Omental fat pad (tissue), 4 donors: ENCODE results near the gene FERMT2. TPM values are rescaled to one million over a fixed set of nuclear protein-coding genes. Genes with fewer than 3 reads are reported as not detected.

Experiments used
- ATAC-seq: fragments of 150-250 bp; one replicate; pipeline ENCODE4 v1.9.1; 2016; ENCODE audit warnings: mild to moderate bottlenecking, moderate library complexity; ENCODE audit not compliant: low FRiP score
- DNase-seq: peaks from one replicate; pipeline ENCODE4 v3.0.0-alpha.2; 2019; ENCODE audit warnings: low spot score
- CTCF ChIP-seq, 3 donors: fragments of 450-650 bp; IDR thresholded peaks; one replicate each; pipeline ENCODE4 v1.5.1; 2016 to 2017; ENCODE audit warnings: antibody characterized with exemption in 3 of 3, mild to moderate bottlenecking in 3 of 3, moderate library complexity in 2 of 3
- total RNA-seq, 4 donors: library from RNA; depleted of rRNA; stranded (reverse); fragments of >200 nt; gene quantifications; one replicate each; pipeline ENCODE4 v1.1.0, GENCODE V29; 2016

FERMT2 gene
- total RNA-seq, 4 donors from 2014 or later = 158 to 209 (median 164) TPM

- peak; percentile 63 for ATAC-seq
- no peak for TF ChIP-seq CTCF (IDR thresholded peaks at IDR 0.05)
- DNase-seq = no peak
Observed at GRCh38 chr14:52918486-52918885, 32.4 kb downstream of the FERMT2 start.

- TF ChIP-seq CTCF (IDR thresholded peaks at IDR 0.05) = no peak
- DNase-seq = no peak
- ATAC-seq = no peak
Observed at GRCh38 chr14:52917735-52918134, 33.1 kb downstream of the FERMT2 start.

GRCh38 chr14:52914295-52914694, 36.6 kb downstream of the FERMT2 start:
- TF ChIP-seq CTCF (IDR thresholded peaks at IDR 0.05) = no peak
- DNase-seq = no peak
- ATAC-seq = no peak

- TF ChIP-seq CTCF (IDR thresholded peaks at IDR 0.05) = no peak
- ATAC-seq (no peak), DNase-seq (no peak)
Observed at GRCh38 chr14:52913271-52913670, 37.6 kb downstream of the FERMT2 start.

- DNase-seq = no peak
- no peak for ATAC-seq
- TF ChIP-seq CTCF (IDR thresholded peaks at IDR 0.05) = no peak
Observed at GRCh38 chr14:52911904-52912303, 38.9 kb downstream of the FERMT2 start.

GRCh38 chr14:52910572-52910971, 40.3 kb downstream of the FERMT2 start:
- TF ChIP-seq CTCF (IDR thresholded peaks at IDR 0.05) = no peak
- DNase-seq = no peak
- no peak for ATAC-seq

- ATAC-seq (no peak), DNase-seq (no peak)
- TF ChIP-seq CTCF (IDR thresholded peaks at IDR 0.05) = no peak
Observed at GRCh38 chr14:52907949-52908348, 42.9 kb downstream of the FERMT2 start.
